Skin of body (tissue), 2 donors: ENCODE measurements around the gene RPS3. TPM values are rescaled to one million over a fixed set of nuclear protein-coding genes. Genes with fewer than 3 reads are reported as not detected.
A peak's percentile ranks its signal among the peaks of the same experiment; 100 is the strongest.
"Not testable (repeated sequence)": the region's sequence is repeated elsewhere in the genome, so short reads cannot be mapped to it uniquely, and the experiment has no call there.

Experiments
- DNase-seq: peaks from one replicate; lab custom pipeline; 2025; lab: John Stamatoyannopoulos, UW
- total RNA-seq: library from RNA; depleted of rRNA; stranded (reverse); fragments of >200 nt; gene quantifications from one replicate; pipeline ENCODE4 v1.2.3, GENCODE V29; 2014

The RPS3 gene
- total RNA-seq = 1,432 TPM

DNA sequence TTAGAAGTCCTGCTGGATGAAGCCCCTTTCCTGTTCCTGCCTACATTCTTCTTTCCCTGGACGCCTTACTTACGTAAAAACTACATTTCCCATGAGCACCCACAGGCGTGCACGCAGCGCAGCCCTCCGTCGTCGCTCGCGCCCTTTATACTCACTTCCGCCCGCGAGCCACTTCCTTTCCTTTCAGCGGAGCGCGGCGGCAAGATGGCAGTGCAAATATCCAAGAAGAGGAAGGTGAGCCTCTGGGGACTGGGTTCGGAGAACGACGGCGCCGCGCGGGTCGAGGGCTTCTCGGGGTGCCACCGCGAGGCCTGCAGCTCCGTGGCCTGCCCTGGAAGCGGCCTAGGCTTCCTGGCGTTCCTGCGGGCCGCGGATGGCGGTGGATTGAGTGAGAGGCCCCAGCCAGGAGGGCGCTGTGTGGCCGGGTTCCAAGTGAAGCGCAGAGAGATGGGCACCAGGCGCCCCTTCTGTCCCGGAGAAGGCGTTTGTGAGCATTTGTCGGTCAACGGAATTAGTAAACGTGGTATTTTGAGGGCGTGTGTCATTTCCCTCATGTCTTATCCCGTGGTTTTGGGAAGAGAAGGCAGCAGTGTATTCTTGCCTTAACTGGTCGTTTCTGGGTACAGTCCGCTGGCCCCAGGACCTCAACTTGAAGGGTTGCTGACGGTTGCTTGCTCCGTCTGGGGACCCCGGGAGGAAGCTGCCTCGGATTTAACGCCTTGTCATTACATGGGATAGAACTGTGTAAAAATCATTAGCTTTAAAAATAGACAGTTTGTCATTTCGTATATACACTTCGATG, at the start of gene RPS3:
RPS3 (plus strand) TSS at position 175 of the 802 bp plus-strand sequence; CDS start at position 205, 30 bp downstream.
- peak; percentile 92 for DNase-seq

DNA sequence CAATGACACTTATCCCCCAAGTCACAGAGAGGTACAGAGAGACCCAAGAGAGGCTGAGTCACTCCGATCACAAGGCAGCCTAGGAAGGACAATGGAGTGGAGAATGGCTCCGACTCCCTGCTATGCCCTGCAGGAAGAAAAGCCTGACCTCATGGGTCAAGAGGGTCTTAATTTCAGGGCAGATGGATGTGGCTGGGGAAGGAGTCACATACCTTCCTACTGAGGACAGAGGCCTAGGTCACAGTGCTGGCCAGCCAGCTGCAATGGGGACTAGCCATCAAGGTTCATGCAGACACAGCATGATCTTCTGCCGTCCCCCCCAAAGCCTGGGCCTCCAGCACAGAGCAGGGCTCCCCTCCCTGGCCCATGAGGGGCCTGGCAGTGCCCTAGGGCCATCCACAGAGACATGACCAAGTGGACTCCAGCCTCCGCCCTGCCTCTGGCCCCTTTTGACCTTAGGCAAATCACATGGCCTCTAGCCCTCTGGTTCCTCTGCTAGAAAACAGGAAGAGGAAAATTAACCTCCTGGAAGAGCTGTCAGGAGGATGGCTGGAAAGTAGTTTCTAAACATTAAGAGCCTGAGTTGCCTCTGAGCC, 49.7 kb upstream of the RPS3 start:
- DNase-seq = no peak

DNA sequence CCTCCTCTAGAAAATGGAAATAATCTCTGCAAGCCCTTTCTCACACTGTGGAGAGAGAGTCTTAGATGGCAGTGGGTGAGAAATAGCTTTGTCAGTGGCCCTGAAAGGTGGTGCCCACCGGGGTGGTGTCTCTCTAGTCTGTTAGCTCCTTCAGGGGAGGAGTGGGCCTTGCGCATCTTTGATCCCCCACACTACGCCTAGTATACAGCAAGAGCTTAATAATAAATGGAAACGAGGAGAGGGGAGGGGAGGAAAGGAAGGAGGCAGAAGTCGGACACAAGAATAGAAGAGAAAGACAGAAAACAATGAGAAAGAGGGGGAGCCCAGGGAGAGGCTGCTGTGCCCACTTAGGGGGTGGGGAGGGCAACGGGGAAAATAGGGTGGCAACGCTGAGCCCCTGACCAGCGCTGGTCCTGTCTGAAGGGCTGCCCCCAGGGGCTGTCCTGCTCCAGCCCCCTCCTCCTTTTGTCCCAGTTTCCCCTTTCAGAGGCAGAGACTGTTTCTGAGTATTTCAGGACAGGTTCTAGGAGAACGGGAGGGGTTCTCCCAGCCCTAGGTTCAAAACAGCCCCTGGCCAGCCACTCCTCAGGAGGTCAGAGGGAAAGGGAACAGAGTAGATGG, 49.1 kb upstream of the RPS3 start:
- DNase-seq = no peak

- DNase-seq = peak; percentile 26
These were observed 48.4 kb upstream of the RPS3 start for GRCh38 chr11:75350743-75351540.

DNA sequence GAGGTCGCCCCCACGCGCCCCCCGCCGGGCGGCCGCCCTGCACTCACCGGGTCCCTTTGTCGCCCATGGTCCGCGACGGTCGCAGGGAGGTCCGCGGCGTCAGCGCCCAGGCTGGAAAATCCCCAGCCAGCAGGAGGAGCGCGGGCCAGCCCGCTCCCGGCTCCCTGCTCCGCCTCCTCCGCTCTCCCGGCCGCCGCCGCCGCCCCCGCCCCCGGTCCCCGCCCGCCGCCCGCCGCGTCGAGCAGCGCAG, 47.9 kb upstream of the RPS3 start, which contains the start of gene ARRB1:
ARRB1 (minus strand) TSS at position 121 of the 250 bp plus-strand sequence; CDS start at position 67, 54 bp downstream.
- no peak for DNase-seq

DNA sequence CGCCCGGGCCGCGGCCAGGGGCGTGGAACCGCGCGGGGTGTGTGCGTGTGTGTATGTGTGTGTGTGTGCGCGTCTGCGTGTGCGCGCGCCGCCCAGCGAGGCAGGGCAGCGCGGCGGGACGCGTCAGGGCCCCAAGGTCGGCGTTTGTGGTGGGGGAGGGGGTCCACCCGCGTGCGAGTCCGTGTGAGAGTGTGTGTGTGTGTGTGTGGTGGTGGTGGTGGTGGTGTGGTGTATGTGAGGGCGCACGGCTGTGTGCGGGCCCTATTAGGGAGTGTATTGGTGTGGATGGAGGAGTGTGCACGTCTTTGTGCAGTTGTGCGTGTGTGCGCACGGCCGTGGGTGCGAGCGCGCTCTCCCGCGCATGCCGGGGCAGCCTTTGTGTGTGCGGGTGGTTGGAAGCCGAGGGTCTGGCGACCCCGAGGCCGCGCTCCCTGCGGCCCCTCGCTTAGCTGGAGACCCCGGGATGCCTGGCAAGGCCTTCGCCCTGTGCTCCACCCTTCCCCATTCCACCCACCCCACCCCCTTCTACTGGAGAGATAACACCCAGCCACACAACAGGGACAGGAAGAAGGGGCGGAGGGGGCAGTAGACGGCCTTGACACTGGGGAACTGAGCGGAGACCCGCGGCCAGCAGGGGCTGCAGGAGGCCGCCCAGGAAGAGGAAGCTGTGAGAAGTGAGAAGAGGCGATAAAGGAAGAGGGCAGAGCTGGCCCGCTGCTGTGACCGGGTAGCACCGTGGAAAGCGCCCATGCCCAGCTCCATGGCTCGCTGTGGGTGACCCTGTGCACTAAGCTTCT, 47.3 kb upstream of the RPS3 start:
- peak; percentile 51 for DNase-seq

GRCh38 chr11:75352588-75353206, 46.6 kb upstream of the RPS3 start:
- DNase-seq = no peak

GRCh38 chr11:75355051-75355450, 44.3 kb upstream of the RPS3 start:
- no peak for DNase-seq

GRCh38 chr11:75356613-75357012, 42.7 kb upstream of the RPS3 start:
- DNase-seq = peak; percentile 12

GRCh38 chr11:75362285-75362684, 37.0 kb upstream of the RPS3 start:
- DNase-seq = not testable (repeated sequence)

DNA sequence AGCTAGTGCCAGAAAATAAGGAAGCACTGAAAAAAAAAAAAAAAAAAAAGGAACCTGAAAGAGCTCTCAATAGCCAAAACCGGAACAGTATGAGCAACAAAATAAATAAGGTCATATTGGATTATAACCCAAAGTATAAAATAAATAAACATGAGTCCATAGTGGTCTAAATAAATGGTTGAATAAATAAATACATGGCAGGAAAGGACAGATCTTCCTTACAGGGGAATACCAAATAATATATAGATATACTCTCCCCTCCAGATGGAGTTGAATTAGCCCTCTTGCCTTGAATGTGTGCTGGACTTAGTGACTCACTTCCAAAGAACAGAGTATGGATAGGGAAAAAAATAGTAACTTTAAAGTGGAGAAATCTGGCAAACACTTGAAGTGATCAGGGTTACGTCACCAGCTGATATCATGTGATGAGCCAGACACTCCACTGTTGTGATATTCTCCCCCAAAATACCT, 33.6 kb upstream of the RPS3 start:
- DNase-seq = no peak

GRCh38 chr11:75366826-75367225, 32.5 kb upstream of the RPS3 start:
- not testable (repeated sequence) for DNase-seq

DNA sequence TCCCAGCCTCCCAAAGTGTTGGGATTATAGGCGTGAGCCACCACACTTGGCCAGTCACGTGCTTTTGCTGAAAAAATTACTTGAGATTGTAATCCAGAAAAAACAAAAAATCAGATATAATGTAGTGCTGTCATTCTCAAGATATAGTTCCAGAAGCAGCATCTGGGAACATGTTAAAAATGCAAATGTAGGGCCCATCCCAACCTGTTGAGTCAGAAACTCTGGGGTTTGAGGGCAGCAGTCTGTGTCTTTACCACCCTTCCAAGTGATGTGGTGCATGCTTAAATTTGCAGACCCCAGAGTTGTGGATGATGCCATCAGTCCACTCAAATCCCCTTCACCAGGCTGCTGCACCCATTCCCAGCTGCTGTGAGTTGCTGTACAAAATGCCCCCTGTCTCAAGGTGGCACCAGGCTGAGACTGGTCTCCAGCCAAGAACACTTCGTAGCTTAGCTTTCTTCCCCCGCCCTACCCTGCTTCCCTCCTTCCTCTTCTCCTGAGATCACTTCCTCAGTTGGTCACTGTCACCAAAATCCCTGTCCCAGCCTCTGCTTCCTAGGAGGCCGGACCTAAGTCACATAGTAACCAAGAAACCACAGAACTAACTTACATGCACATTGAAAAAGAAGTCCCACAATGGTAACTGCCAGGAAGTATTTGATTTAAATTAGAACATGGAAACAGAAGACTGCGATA, 29.6 kb upstream of the RPS3 start:
- DNase-seq = no peak

DNA sequence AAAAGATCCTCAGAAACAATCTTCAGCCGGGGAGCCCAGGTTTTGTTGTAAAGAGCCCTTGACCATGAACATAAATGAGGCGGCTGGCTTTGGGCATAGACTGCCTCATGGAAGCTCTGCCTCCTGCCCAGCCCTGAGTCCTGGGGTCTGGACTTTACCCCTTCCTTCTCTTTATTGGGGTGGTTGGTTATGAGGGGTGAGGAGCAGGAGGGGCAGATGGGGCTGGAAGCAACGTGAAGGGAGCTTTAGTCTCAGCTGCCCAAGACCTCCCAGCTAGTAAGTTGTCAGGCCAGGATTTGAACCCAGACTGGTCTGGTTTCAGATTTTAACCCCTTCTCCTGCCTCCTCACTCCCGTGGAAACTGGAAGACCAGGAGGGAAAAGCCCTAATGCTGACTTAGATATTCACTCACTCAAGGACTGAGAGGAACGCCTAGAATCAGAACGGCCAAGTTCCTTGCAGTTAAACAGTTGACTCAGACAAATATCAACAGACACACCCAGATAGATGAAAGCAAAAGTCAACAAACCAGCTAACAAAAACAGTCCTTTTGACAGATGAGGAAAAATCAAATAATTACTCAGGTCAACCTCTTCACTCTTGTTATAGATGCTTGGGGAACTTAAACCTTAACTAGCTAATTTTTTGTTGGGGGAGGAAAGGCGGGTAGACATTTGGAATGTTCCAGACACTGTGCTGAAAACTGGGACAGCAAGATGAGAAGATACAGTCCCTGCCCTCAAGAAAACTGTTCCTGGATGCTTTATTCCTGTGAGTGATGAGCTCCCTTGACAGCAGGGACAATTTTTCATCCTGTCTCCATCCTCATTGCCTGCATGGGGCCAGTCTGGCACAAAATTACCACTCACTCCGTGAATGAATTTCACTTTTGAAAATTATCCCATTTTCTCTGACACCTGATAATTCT, 27.1 kb upstream of the RPS3 start:
- DNase-seq = no peak

- no peak for DNase-seq
These were observed 26.1 kb upstream of the RPS3 start for GRCh38 chr11:75373201-75373600.

GRCh38 chr11:75374646-75375045, 24.7 kb upstream of the RPS3 start:
- no peak for DNase-seq

DNA sequence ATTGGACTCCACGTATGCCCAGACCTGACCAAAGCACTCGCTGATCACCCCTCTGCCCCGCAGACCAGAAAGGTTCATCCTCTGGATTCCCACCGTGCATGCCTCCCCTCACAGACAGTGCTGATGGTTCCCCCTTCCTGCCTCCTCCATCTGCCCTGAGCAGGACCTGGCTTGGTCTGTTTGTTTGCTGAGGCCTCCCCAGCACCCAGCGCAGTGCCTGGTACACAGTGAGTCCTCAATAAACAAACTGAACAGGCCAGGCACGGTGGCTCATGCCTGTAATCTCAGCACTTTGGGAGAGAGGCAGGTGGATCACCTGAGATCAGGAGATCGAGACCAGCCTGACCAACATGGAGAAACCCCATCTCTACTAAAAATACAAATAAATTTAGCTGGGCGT, 23.7 kb upstream of the RPS3 start:
- no peak for DNase-seq

DNA sequence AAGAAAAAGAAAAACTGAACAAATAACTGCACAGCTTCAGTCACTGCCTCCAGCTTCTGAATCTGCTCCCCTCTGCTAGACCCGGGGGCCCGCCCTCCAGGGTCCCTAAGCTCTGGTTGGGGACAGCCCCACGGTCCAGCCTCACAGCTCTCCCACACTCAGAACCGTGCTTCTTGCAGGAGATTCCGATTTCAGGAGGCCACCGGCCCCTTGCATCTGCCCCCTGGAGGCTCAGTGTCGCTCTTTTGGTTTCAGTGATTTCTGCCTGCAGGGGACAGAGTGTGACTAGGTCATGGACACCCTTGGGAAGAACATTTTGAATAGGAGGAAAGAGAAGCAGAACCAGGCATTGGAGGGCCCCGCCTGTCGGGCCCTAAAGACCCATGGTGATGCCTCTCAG, 23.1 kb upstream of the RPS3 start:
- no peak for DNase-seq

DNA sequence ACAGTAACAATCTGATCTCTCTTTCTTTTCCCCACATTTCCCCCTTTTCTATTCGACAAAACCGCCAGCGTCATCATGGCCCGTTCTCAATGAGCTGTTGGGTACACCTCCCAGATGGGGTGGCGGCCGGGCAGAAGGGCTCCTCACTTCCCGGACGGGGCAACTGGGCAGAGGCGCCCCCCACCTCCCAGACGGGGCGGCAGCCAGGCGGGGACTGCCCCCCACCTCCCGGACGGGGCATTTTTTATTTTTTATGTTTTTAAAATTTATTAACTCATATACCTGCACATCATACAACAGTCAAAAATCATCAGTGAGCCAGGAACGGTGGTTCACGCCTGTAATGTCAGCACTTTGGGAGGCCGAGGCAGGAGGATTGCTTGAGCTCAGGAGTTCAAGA, 20.5 kb upstream of the RPS3 start:
- not testable (repeated sequence) for DNase-seq
